ACC112 (cell line): ENCODE measurements around the gene ADAT3.

ENCODE experiments used
- H2AFZ ChIP-seq: fragments of 200-600 bp; sonication (generic); one replicate; pipeline ENCODE4 v1.6.0; 2017; ENCODE audit warnings: antibody characterized with exemption, low read length; ENCODE audit not compliant: unreplicated experiment
- H3K27ac ChIP-seq: fragments of 200-600 bp; sonication (generic); 2 replicates; pipeline ENCODE4 v1.5.1; 2014; ENCODE audit warnings: low read depth, mild to moderate bottlenecking, antibody characterized with exemption, low read length, moderate library complexity
- H3K27me3 ChIP-seq: fragments of 200-600 bp; sonication (generic); 2 replicates; pipeline ENCODE4 v1.6.1; 2014; ENCODE audit warnings: mild to moderate bottlenecking, antibody characterized with exemption, low read length, moderate library complexity, mixed read lengths; ENCODE audit not compliant: insufficient read depth
- H3K36me3 ChIP-seq: fragments of 200-600 bp; sonication (generic); 2 replicates; pipeline ENCODE4 v1.6.1; 2016; ENCODE audit warnings: mild to moderate bottlenecking, antibody characterized with exemption, low read length, moderate library complexity, mixed read lengths; ENCODE audit not compliant: insufficient read depth
- H3K4me1 ChIP-seq: fragments of 200-600 bp; sonication (generic); one replicate; pipeline ENCODE4 v1.6.1; 2016; ENCODE audit warnings: low read length, mixed read lengths; ENCODE audit not compliant: insufficient read depth, unreplicated experiment, control insufficient read depth
- H3K4me3 ChIP-seq: fragments of 200-600 bp; sonication (generic); 2 replicates; pipeline ENCODE4 v1.5.1; 2014; ENCODE audit warnings: mild to moderate bottlenecking, low read depth, low read length
- H3K79me2 ChIP-seq: fragments of 200-600 bp; sonication (generic); one replicate; pipeline ENCODE4 v1.6.0; 2016; ENCODE audit warnings: low read length; ENCODE audit not compliant: control insufficient read depth, unreplicated experiment, insufficient read depth

The ADAT3 gene

DNA sequence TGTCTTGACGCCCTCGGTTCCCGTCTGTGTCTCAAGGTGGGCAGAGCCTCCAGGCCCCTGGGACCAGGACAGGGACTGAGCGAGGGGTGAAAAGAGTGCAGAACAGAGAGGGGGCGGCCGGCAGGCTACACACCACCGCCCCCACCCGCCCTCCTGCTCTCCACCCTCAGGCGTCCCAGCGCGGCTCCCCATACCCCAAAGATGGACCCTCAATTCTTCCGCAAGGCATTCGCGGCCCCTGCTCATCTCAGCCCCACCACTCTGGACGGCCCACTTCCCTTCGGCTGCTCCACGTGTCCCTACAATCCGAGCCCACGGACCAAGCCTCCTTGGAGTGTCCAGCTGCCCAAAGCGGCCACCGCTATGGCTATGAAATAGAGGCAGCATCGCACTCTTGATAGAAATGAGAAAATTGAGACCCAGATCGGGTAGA lies 43.6 kb upstream of the ADAT3 start:
- no peaks in the 10 kb centered on the region for H3K36me3 ChIP-seq
- H3K4me1 ChIP-seq, result peaks cover 28% of the 10 kb centered on the region
- peak overlapping the region; percentile 95 for H3K4me3 ChIP-seq
- H3K27ac ChIP-seq, result peak overlapping the region; percentile 58
- H2AFZ ChIP-seq, result no peak overlapping the region
- no peaks in the 10 kb centered on the region for H3K27me3 ChIP-seq
- peaks cover 64% of the 10 kb centered on the region for H3K79me2 ChIP-seq

DNA sequence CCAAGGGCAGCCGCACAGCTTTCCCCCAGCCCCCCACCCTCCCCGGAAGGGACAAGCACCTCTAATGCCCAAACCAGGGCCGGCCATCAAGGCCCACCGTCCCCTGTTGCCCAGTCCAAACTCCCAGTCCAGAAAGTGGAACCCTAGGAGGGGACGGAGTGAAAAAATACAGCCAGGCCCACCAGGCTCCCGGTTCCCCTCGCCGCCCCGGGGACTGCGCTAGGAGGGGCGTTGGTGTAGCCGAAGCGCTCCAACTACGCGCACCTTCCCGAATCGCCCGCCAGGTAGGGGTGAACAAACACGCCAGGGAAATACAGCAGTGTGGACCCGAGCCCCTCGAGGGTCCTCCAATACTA lies 43.2 kb upstream of the ADAT3 start:
- H3K27me3 ChIP-seq, result no peaks in the 10 kb centered on the region
- H3K4me1 ChIP-seq, result peaks cover 27% of the 10 kb centered on the region
- peak overlapping the region; percentile 95 for H3K4me3 ChIP-seq
- no peaks in the 10 kb centered on the region for H3K36me3 ChIP-seq
- peaks cover 61% of the 10 kb centered on the region for H3K79me2 ChIP-seq
- peak overlapping the region; percentile 58 for H3K27ac ChIP-seq
- H2AFZ ChIP-seq, result no peak overlapping the region

DNA sequence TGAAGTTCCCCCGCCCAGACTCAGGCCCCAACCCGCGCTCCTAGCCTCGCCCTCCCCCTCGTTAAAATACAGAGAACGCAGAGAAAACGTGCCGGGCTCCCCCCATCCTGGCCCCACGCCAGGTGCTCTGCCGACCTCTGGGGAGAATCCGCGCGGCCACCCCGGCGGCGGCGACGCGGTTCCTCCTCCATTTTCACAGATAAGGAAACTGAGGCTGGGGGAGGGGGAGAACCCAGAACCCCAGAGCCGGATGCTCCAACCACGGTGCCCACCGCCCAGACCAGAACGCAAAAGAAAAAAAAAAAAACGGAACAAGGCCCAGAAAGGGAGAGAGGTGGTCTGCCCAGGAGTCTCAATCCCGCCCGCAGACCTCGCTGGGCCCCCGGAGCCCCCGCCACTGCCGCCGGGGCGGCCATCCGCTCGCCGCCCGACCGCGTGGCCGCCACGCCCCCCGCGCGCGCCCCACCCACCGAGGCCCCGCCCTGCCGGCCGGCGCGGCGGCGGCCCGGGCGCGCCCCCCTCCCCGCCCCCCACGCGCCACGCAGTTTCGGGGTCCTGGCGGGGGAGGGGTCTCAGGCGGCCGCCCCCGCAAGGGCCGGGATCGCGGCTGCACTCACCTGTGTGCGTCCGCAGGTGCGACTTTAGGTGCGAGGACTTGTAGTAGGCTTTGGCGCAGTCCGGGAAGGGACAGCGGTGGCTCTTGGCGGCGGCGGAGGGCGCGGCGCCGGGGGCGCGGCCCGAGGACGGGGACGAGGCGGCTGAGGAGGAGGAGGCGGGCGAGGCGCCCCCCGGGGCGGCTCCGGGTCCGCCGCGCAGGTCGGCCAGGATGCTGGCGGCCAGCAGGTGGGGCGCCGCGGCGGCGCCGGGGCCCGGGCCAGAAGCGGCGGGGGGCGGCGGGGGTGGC lies 42.5 kb upstream of the ADAT3 start:
- H3K27me3 ChIP-seq, result no peaks in the 10 kb centered on the region
- no peak overlapping the region for H2AFZ ChIP-seq
- no peaks in the 10 kb centered on the region for H3K36me3 ChIP-seq
- H3K4me3 ChIP-seq, result peak overlapping the region; percentile 95
- peaks cover 54% of the 10 kb centered on the region for H3K79me2 ChIP-seq
- peaks cover 24% of the 10 kb centered on the region for H3K4me1 ChIP-seq
- H3K27ac ChIP-seq, result peak overlapping the region; percentile 58; the same call in 1 of the 2 replicates

DNA sequence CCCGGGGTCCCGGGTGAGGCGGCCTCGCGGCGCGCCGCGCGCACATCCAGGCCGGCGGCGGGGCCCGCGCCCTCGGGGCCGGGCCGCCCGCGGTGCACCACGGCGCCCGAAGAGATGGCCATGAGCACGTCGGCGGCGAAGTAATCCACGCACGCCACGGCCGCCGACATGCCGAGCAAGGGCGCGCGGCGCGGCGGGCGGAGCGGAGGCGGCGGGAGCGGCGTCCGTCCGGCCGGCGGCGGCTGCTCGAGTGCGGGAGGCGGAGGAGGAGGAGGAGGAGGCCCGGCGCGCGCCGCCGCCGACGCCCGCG lies 41.9 kb upstream of the ADAT3 start, which contains the start of gene KLF16:
Gene KLF16, minus strand, starts transcription at position 252 of the 310 bp plus-strand sequence. Its CDS starts 82 bp downstream, at position 170.
- no peaks in the 10 kb centered on the region for H3K36me3 ChIP-seq
- peaks cover 48% of the 10 kb centered on the region for H3K79me2 ChIP-seq
- no peaks in the 10 kb centered on the region for H3K27me3 ChIP-seq
- peak within 1 kb of the TSS; percentile 95 for H3K4me3 ChIP-seq
- H3K27ac ChIP-seq, result peak within 1 kb of the TSS; percentile 88
- H3K4me1 ChIP-seq, result peaks cover 22% of the 10 kb centered on the region
- H2AFZ ChIP-seq, result peak within 1 kb of the TSS; percentile 97

DNA sequence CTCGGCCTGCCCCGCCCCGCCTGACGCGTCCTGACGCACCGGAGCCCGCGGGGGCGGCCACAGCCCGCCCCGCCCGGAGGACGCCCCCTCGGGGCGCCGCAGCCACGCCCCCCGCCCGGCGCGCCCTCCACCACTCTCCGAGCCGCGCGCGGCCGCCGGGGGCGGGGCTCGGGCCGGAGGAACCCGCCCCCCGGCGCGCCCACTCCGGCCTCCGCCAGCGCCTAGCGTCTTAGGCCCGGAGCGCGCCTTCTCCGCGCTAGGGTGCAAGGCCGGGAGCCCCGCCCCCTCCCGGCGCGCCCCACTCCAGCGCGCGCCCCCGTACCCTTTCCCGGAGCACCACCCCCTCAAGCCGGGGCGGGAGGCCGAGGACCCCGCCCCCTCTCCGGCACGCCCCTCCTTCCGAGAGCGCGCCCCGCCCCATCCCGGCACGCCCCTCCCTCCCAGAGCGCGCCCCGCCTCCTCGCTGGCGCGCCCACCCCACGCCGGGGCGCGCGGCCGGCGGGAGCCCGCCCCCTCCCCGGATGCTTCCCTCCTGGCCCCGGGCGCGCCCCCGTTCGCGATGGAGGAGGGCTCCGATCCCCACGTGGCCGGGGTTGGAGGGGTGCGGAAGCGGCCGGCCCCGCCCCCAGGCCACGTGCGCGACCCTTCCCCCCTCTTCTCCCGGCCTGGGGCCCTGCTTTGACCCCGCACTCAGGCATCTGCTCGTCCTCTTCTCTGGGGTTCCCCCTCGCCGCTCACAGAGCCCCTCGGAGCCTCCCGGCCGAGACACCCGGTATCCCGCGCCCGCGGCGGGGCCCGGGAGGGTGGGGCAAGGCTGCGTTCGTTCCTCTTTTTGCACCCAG lies 41.3 kb upstream of the ADAT3 start:
- Histone ChIP-seq H3K4me1 (peaks cover 22% of the 10 kb centered on the region), H2AFZ (peak overlapping the region; percentile 97), H3K36me3 (no peaks in the 10 kb centered on the region), H3K4me3 (peak overlapping the region; percentile 93), H3K27ac (peak overlapping the region; percentile 88), H3K27me3 (no peaks in the 10 kb centered on the region), H3K79me2 (peaks cover 43% of the 10 kb centered on the region)

DNA sequence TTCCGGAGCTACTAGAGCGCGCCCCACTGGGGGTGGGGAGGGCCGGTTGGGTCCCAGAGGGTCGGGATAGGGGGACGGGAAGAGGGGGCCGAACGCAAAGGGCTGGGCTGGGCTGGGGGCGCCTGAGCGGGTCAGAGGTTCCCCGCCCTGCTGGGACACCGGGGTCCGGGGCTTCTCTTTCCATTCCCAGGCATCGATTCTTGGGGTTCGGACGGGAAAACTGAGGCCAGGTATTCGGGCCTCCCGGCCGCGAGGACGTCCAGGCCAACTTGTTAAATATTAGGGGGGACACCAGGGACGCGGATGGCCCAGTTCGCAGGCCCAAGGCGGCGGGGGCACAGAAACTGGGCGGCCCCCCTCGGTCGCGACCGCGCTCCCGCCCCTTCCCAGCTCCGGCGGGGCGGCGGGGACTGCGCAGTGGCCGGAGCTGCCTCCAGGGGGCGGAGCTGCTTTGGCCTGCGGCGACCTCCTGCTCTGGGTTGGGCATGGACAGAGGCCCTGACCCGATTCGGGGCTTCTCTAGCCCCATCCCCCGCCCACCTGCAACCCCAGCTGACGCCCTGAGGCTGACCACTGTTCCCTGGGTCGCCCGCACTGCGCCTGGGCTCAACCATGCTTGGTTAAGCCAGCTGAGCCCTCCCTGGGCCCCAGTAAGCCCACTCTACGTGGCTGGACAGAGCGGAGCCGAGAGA lies 40.6 kb upstream of the ADAT3 start:
- Histone ChIP-seq H3K79me2 (peaks cover 35% of the 10 kb centered on the region), H3K27ac (peak overlapping the region; percentile 88), H3K4me1 (peaks cover 15% of the 10 kb centered on the region), H2AFZ (peak overlapping the region; percentile 97), H3K27me3 (no peaks in the 10 kb centered on the region), H3K4me3 (peak overlapping the region; percentile 93), H3K36me3 (no peaks in the 10 kb centered on the region)

DNA sequence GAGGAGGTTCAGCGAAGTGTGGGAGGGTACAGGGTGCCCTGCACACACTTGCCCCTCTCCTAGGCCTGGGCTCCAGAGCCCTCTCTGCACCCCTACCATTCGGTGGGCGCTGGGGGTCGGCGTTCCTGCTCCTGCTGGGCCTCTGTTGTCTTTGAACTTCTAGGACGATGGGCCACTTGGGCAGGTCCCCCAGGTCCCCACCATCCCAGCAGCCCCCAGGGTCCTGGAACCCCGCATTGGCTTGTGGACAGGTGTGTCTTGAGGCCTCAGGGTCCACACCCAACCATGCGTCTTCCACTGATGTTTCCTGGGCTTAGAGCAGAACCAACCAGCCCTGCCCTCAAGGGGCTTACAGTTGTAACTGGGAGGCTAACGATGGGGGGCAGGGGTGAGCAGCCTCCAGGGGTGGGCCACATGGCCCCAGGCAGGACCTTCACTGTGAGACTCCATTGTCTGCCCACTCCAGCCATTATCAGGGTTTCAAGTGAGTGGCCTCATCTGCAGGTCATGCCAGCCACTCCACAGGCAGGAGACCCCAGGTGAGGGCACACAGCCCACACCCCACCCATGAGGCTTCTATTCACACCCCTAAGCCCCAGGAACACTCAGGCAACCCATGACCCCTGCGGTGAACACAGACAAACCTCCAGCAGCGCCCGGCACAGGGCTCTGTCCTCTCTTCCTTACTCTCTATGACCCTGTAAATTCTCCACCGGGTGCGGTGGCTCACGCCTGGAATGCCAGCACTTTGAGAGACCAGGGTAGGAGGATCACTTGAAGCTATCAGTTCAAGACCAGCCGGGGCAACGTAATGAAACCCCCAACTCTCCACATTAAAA lies 39.8 kb upstream of the ADAT3 start:
- no peak overlapping the region for H3K27ac ChIP-seq
- no peaks in the 10 kb centered on the region for H3K27me3 ChIP-seq
- peaks cover 27% of the 10 kb centered on the region for H3K79me2 ChIP-seq
- peaks cover 9% of the 10 kb centered on the region for H3K4me1 ChIP-seq
- peak overlapping the region; percentile 93 for H3K4me3 ChIP-seq
- no peaks in the 10 kb centered on the region for H3K36me3 ChIP-seq
- H2AFZ ChIP-seq, result no peak overlapping the region

DNA sequence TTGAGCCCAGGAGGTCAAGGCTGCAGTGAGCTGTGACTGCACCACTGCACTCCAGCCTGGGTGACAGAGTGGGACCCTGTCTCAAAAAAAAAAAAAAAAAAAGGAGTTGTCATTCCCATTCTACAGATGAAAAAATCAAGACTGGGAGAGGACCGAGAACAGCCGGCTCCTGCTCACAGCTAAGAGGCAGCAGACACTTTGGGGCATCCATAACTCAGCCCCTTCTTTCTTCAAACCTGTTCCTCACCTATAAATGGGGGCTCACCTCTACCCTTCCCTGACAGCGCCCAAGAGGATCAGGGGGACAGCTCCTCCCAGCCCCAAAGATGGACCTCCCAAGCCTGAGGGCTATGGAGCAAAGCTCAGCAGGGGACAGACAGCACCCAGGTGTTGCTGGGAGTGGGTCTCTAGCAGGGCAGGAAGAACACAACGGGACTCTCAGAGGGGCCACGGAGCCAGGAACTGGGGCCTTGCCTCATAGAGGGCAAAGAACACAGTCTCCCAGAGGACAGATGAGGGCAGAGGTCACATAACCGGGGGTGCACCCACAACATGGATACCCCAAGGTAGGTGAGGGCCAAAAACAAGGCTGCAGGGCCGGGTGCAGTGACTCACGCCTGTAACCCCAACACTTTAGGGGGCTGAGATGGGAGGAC lies 38.4 kb upstream of the ADAT3 start:
- H3K4me3 ChIP-seq, result no peak overlapping the region
- H2AFZ ChIP-seq, result no peak overlapping the region
- peaks cover 17% of the 10 kb centered on the region for H3K79me2 ChIP-seq
- H3K27ac ChIP-seq, result no peak overlapping the region
- no peaks in the 10 kb centered on the region for H3K36me3 ChIP-seq
- H3K27me3 ChIP-seq, result no peaks in the 10 kb centered on the region
- H3K4me1 ChIP-seq, result no peaks in the 10 kb centered on the region

DNA sequence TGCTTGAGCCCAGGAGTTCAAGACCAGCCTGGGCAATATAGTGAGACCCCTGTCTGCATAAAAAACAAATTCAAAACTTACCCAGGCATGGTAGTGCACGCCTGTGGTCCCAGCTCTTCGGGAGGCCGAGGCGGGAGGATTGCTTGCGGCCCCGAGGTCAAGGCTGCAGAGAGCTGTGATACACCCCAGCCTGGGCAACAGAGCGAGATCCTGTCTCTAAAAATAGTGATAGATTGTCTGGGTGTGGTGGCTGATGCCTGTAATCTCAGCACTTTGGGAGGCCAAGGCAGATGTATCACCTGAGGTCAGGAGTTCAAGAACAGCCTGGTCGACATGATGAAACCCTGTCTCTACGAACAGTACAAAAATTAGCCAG lies 37.9 kb upstream of the ADAT3 start:
- Histone ChIP-seq H3K27ac (no peak overlapping the region), H2AFZ (no peak overlapping the region), H3K4me1 (no peaks in the 10 kb centered on the region), H3K79me2 (peaks cover 14% of the 10 kb centered on the region), H3K27me3 (no peaks in the 10 kb centered on the region), H3K36me3 (no peaks in the 10 kb centered on the region), H3K4me3 (no peak overlapping the region)
